Hepatocyte (in vitro differentiated cells): Measurements from ENCODE around the gene CCR3. TPM values are rescaled to one million over a fixed set of nuclear protein-coding genes. Genes with fewer than 3 reads are reported as not detected.

Experiments
- DNase-seq: peaks from one replicate; pipeline ENCODE4 v3.0.0-alpha.2; 2016; ENCODE audit warnings: low spot score
- H2AFZ ChIP-seq: fragments of 200-600 bp; sonication (generic); 2 replicates; pipeline ENCODE4 v1.6.0; 2016; ENCODE audit warnings: antibody characterized with exemption, mild to moderate bottlenecking
- H3K27ac ChIP-seq: fragments of 200-600 bp; sonication (generic); 2 replicates; pipeline ENCODE4 v1.5.1; 2016; ENCODE audit warnings: mild to moderate bottlenecking
- H3K27me3 ChIP-seq: fragments of 200-600 bp; sonication (generic); 2 replicates; pipeline ENCODE4 v1.6.1; 2016
- H3K36me3 ChIP-seq: fragments of 200-600 bp; sonication (generic); replicated peaks from 2 replicates; pipeline ENCODE4 v1.5.1; 2016; ENCODE audit warnings: low read depth; ENCODE audit not compliant: insufficient read depth
- H3K4me1 ChIP-seq: fragments of 200-600 bp; sonication (generic); 2 replicates; pipeline ENCODE4 v1.5.1; 2016; ENCODE audit warnings: mild to moderate bottlenecking, moderate library complexity; ENCODE audit not compliant: insufficient read depth
- H3K4me2 ChIP-seq: fragments of 200-600 bp; sonication (generic); 2 replicates; pipeline ENCODE4 v1.6.0; 2016
- H3K4me3 ChIP-seq: fragments of 200-600 bp; sonication (generic); 2 replicates; pipeline ENCODE4 v1.5.1; 2016; ENCODE audit warnings: mild to moderate bottlenecking
- H3K79me2 ChIP-seq: fragments of 200-600 bp; sonication (generic); 2 replicates; pipeline ENCODE4 v1.6.0; 2017; ENCODE audit warnings: mild to moderate bottlenecking
- H3K9me2 ChIP-seq: fragments of 200-600 bp; sonication (generic); replicated peaks from 2 replicates; pipeline ENCODE4 v1.6.0; 2017; ENCODE audit warnings: mild to moderate bottlenecking; ENCODE audit not compliant: insufficient read depth
- H3K9me3 ChIP-seq: fragments of 200-600 bp; sonication (generic); 2 replicates; pipeline ENCODE4 v1.5.1; 2016; ENCODE audit warnings: low read depth, mild to moderate bottlenecking
- H4K20me1 ChIP-seq: fragments of 200-600 bp; sonication (generic); 2 replicates; pipeline ENCODE4 v1.6.0; 2016; ENCODE audit warnings: mild to moderate bottlenecking; ENCODE audit not compliant: insufficient read depth, poor library complexity, severe bottlenecking
- EZH2 ChIP-seq: fragments of 200-600 bp; sonication (generic); IDR thresholded peaks from 2 replicates; pipeline ENCODE4 v1.6.1; 2016; ENCODE audit warnings: antibody characterized with exemption, mild to moderate bottlenecking, borderline replicate concordance
- EZH2phosphoT487 ChIP-seq: fragments of 200-600 bp; sonication (generic); IDR thresholded peaks from one replicate; pipeline ENCODE4 v1.6.1; 2018; ENCODE audit warnings: antibody characterized with exemption, mild to moderate bottlenecking, low read depth, moderate library complexity; ENCODE audit not compliant: unreplicated experiment, severe bottlenecking
- WGBS: methylation state at CpG from one replicate; pipeline ENCODE4 v1.1.6; 2016; ENCODE audit warnings: low lambda C conversion rate; ENCODE audit errors: missing lambda C conversion rate; 5-methylcytosine and 5-hydroxymethylcytosine counted together
- polyA plus RNA-seq: library from polyadenylated mRNA; unstranded; fragments of >200 nt; fragmentation: Nextera tagmentation; extraction: Ambion mirVana; gene quantifications from 2 replicates; pipeline ENCODE4 v1.2.1, GENCODE V29; 2016
- total RNA-seq: library from RNA; depleted of rRNA; stranded (reverse); fragments of >200 nt; gene quantifications from 2 replicates; pipeline ENCODE4 v1.2.3, GENCODE V29; 2014
- TF ChIP-seq, protein P1 (sequence below): fragments of 200-600 bp; sonication (generic); IDR thresholded peaks from 2 replicates; pipeline ENCODE4 v1.5.1; 2016; ENCODE audit warnings: antibody characterized with exemption, mild to moderate bottlenecking; ENCODE audit not compliant: poor library complexity

The CCR3 gene
- total and polyA plus RNA-seq, 2 experiments from 2014 or later = 0.12 TPM; not detected in 1

- no peak for DNase-seq
- 74% methylated on average over 9 of the region's 9 CpGs for WGBS
- Histone ChIP-seq H2AFZ (no peak overlapping the region), H3K4me3 (no peak overlapping the region), H3K36me3 (no peaks in the 10 kb centered on the region), H3K79me2 (no peaks in the 10 kb centered on the region), H3K9me2 (no peaks in the 10 kb centered on the region), H3K27me3 (no peaks in the 10 kb centered on the region), H3K27ac (no peak overlapping the region), H4K20me1 (no peaks in the 10 kb centered on the region), H3K9me3 (no peaks in the 10 kb centered on the region), H3K4me2 (no peak overlapping the region), H3K4me1 (no peaks in the 10 kb centered on the region)
- TF ChIP-seq EZH2phosphoT487 (no peak), EZH2 (no peak)
- TF ChIP-seq, protein P1, sequence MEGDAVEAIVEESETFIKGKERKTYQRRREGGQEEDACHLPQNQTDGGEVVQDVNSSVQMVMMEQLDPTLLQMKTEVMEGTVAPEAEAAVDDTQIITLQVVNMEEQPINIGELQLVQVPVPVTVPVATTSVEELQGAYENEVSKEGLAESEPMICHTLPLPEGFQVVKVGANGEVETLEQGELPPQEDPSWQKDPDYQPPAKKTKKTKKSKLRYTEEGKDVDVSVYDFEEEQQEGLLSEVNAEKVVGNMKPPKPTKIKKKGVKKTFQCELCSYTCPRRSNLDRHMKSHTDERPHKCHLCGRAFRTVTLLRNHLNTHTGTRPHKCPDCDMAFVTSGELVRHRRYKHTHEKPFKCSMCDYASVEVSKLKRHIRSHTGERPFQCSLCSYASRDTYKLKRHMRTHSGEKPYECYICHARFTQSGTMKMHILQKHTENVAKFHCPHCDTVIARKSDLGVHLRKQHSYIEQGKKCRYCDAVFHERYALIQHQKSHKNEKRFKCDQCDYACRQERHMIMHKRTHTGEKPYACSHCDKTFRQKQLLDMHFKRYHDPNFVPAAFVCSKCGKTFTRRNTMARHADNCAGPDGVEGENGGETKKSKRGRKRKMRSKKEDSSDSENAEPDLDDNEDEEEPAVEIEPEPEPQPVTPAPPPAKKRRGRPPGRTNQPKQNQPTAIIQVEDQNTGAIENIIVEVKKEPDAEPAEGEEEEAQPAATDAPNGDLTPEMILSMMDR = no peak
Observed at GRCh38 chr3:46297658-46298423, 55.6 kb downstream of the CCR3 start.

DNA sequence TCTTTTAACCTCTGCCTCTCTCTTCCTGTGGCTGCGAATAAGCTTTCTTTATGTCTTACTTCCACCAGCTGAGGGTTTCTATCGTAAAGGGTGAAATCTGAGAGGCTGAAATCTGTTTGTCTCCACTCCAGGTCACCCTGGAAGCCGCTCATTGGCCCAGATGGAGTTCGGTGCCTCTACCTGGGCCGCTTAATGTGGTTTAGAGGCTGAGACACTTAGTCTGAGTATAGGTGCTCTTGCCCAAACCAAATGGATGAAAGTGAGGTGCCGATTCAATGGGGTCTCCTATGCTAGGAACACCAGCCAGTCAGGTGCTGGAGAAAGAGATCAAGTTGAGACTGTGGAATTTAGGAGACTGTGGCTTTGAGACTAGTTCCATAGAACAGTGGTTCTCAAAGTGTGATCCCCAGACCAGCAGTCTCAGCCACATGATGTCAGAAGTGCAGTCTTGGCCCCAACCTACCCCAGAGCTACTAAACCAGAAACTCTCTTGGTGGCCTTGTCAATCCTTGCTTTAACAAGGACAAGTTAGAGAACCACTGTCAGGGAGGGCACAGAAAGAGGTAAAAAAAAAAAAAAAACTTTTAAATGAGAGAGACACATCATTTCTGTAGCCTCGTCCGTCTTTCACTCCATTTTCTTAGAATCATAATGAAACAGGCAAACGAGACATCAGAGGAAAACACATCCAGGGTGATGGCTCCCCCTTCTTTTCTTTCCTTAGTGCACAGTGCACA lies 56.8 kb downstream of the CCR3 start:
- Histone ChIP-seq H3K79me2 (no peaks in the 10 kb centered on the region), H2AFZ (no peak overlapping the region), H3K9me2 (no peaks in the 10 kb centered on the region), H3K27ac (no peak overlapping the region), H3K4me1 (no peaks in the 10 kb centered on the region), H4K20me1 (no peaks in the 10 kb centered on the region), H3K27me3 (no peaks in the 10 kb centered on the region), H3K36me3 (no peaks in the 10 kb centered on the region), H3K4me3 (no peak overlapping the region), H3K9me3 (no peaks in the 10 kb centered on the region), H3K4me2 (no peak overlapping the region)
- 89% methylated on average over 9 of the region's 9 CpGs for WGBS
- no peak for DNase-seq
- TF ChIP-seq, protein P1 = no peak
- TF ChIP-seq EZH2 (no peak), EZH2phosphoT487 (no peak)

GRCh38 chr3:46299608-46300460 lies 57.6 kb downstream of the CCR3 start:
- no peaks in the 10 kb centered on the region for H3K36me3 ChIP-seq
- H3K4me1 ChIP-seq = no peaks in the 10 kb centered on the region
- H3K4me3 ChIP-seq = no peak overlapping the region
- WGBS = 92% methylated on average over 5 of the region's 5 CpGs
- no peaks in the 10 kb centered on the region for H3K79me2 ChIP-seq
- H3K27ac ChIP-seq = no peak overlapping the region
- no peak for DNase-seq
- H3K27me3 ChIP-seq = no peaks in the 10 kb centered on the region
- no peak overlapping the region for H3K4me2 ChIP-seq
- no peaks in the 10 kb centered on the region for H3K9me3 ChIP-seq
- H3K9me2 ChIP-seq = no peaks in the 10 kb centered on the region
- no peak overlapping the region for H2AFZ ChIP-seq
- no peaks in the 10 kb centered on the region for H4K20me1 ChIP-seq
- TF ChIP-seq EZH2 = no peak
- TF ChIP-seq, protein P1 = no peak
- no peak for TF ChIP-seq EZH2phosphoT487
